Effector memory CD4-positive, alpha-beta T cell (primary cell): ENCODE measurements around the gene ITFG1.
"Not testable (repeated sequence)": the region's sequence is repeated elsewhere in the genome, so short reads cannot be mapped to it uniquely, and the experiment has no call there.

Source experiments
- DNase-seq, 3 donors: peaks; one replicate each; pipeline ENCODE4 v3.0.0-alpha.2; 2020
- H3K27ac ChIP-seq: 2 replicates; pipeline ENCODE4 v1.7.0; 2013; ENCODE audit warnings: mild to moderate bottlenecking, low read length, moderate library complexity; ENCODE audit not compliant: insufficient read depth, poor library complexity, severe bottlenecking
- H3K27me3 ChIP-seq: replicated peaks from 2 replicates; pipeline ENCODE4 v1.7.0; 2013; ENCODE audit warnings: mild to moderate bottlenecking, low read length; ENCODE audit not compliant: insufficient read depth, control insufficient read depth, poor library complexity, severe bottlenecking
- H3K36me3 ChIP-seq: 2 replicates; pipeline ENCODE4 v1.7.0; 2013; ENCODE audit warnings: mild to moderate bottlenecking, low read length, moderate library complexity; ENCODE audit not compliant: control insufficient read depth, insufficient read depth
- H3K4me1 ChIP-seq: 2 replicates; pipeline ENCODE4 v1.7.0; 2013; ENCODE audit warnings: low read length, mild to moderate bottlenecking; ENCODE audit not compliant: control insufficient read depth, insufficient read depth, poor library complexity, severe bottlenecking
- H3K4me3 ChIP-seq: 2 replicates; pipeline ENCODE4 v1.7.0; 2013; ENCODE audit warnings: low read length, low read depth, mild to moderate bottlenecking; ENCODE audit not compliant: insufficient read depth, poor library complexity, severe bottlenecking
- H3K9me3 ChIP-seq: 2 replicates; pipeline ENCODE4 v1.7.0; 2013; ENCODE audit warnings: mild to moderate bottlenecking, low read length, moderate library complexity; ENCODE audit not compliant: control insufficient read depth

ITFG1 gene

GRCh38 chr16:47182318-47182717 lies 278.5 kb downstream of the ITFG1 start:
- no peaks in the 10 kb centered on the region for H3K9me3 ChIP-seq
- no peak for DNase-seq
- no peaks in the 10 kb centered on the region for H3K36me3 ChIP-seq
- no peak overlapping the region for H3K4me3 ChIP-seq
- H3K4me1 ChIP-seq = no peaks in the 10 kb centered on the region
- no peaks in the 10 kb centered on the region for H3K27me3 ChIP-seq
- H3K27ac ChIP-seq = no peak overlapping the region

- not testable (repeated sequence) for H3K27ac ChIP-seq, H3K4me1 ChIP-seq, DNase-seq, H3K4me3 ChIP-seq, H3K9me3 ChIP-seq, H3K27me3 ChIP-seq, H3K36me3 ChIP-seq
Observed at GRCh38 chr16:47181066-47181465, 279.8 kb downstream of the ITFG1 start.

GRCh38 chr16:47180073-47180472 lies 280.8 kb downstream of the ITFG1 start:
- Histone ChIP-seq H3K36me3 (no peaks in the 10 kb centered on the region), H3K4me1 (no peaks in the 10 kb centered on the region), H3K27ac (no peak overlapping the region), H3K27me3 (no peaks in the 10 kb centered on the region), H3K4me3 (no peak overlapping the region), H3K9me3 (no peaks in the 10 kb centered on the region)
- DNase-seq = no peak

- no peak for DNase-seq
- H3K27me3 ChIP-seq = no peaks in the 10 kb centered on the region
- no peaks in the 10 kb centered on the region for H3K9me3 ChIP-seq
- H3K4me3 ChIP-seq = no peak overlapping the region
- H3K27ac ChIP-seq = no peak overlapping the region
- no peaks in the 10 kb centered on the region for H3K36me3 ChIP-seq
- no peaks in the 10 kb centered on the region for H3K4me1 ChIP-seq
Observed at GRCh38 chr16:47175152-47175551, 285.7 kb downstream of the ITFG1 start.

- Histone ChIP-seq H3K36me3 (peaks cover 5% of the 10 kb centered on the region), H3K27me3 (no peaks in the 10 kb centered on the region), H3K9me3 (no peaks in the 10 kb centered on the region), H3K27ac (no peak overlapping the region), H3K4me1 (no peaks in the 10 kb centered on the region), H3K4me3 (no peak overlapping the region)
- DNase-seq = no peak
Observed at GRCh38 chr16:47162670-47163420, 298.0 kb downstream of the ITFG1 start.

GRCh38 chr16:47161464-47161863 lies 299.4 kb downstream of the ITFG1 start:
- Histone ChIP-seq H3K36me3 (peaks cover 7% of the 10 kb centered on the region), H3K9me3 (no peaks in the 10 kb centered on the region), H3K4me3 (no peak overlapping the region), H3K27me3 (no peaks in the 10 kb centered on the region), H3K27ac (no peak overlapping the region), H3K4me1 (no peaks in the 10 kb centered on the region)
- no peak for DNase-seq

- Histone ChIP-seq H3K27me3 (no peaks in the 10 kb centered on the region), H3K27ac (no peak overlapping the region), H3K4me3 (no peak overlapping the region), H3K4me1 (no peaks in the 10 kb centered on the region), H3K36me3 (peaks cover 8% of the 10 kb centered on the region), H3K9me3 (no peaks in the 10 kb centered on the region)
- no peak for DNase-seq
Observed at GRCh38 chr16:47160422-47160821, 300.4 kb downstream of the ITFG1 start.

GRCh38 chr16:47158992-47159391 lies 301.9 kb downstream of the ITFG1 start:
- DNase-seq = no peak
- Histone ChIP-seq H3K36me3 (peaks cover 10% of the 10 kb centered on the region), H3K4me3 (no peak overlapping the region), H3K27me3 (no peaks in the 10 kb centered on the region), H3K9me3 (no peaks in the 10 kb centered on the region), H3K27ac (no peak overlapping the region), H3K4me1 (no peaks in the 10 kb centered on the region)

GRCh38 chr16:47156680-47157215 lies 304.1 kb downstream of the ITFG1 start:
- Histone ChIP-seq H3K27me3 (no peaks in the 10 kb centered on the region), H3K36me3 (peaks cover 16% of the 10 kb centered on the region), H3K9me3 (no peaks in the 10 kb centered on the region), H3K4me1 (no peaks in the 10 kb centered on the region), H3K4me3 (no peak overlapping the region), H3K27ac (no peak overlapping the region)
- no peak for DNase-seq

GRCh38 chr16:47152501-47152900 lies 308.4 kb downstream of the ITFG1 start:
- H3K4me3 ChIP-seq, H3K9me3 ChIP-seq, H3K27me3 ChIP-seq, DNase-seq, H3K4me1 ChIP-seq, H3K27ac ChIP-seq: not testable (repeated sequence)
- peaks cover 12% of the 10 kb centered on the region for H3K36me3 ChIP-seq
